NK-92 (cell line): Measurements from ENCODE around the gene TEP1.
A peak's percentile ranks its signal among the peaks of the same experiment; 100 is the strongest.
"Not testable (repeated sequence)": the region's sequence is repeated elsewhere in the genome, so short reads cannot be mapped to it uniquely, and the experiment has no call there.

Experiments used
- DNase-seq: peaks from one replicate; lab custom pipeline; 2025; ENCODE audit not compliant: unreplicated experiment; lab: John Stamatoyannopoulos, UW

Gene TEP1

GRCh38 chr14:20412876-20413743 is at the start of gene TEP1:
Gene TEP1 (minus strand): TSS chr14:20413501. CDS start chr14:20408439, 5,062 bp downstream.
- no peak for DNase-seq

DNA sequence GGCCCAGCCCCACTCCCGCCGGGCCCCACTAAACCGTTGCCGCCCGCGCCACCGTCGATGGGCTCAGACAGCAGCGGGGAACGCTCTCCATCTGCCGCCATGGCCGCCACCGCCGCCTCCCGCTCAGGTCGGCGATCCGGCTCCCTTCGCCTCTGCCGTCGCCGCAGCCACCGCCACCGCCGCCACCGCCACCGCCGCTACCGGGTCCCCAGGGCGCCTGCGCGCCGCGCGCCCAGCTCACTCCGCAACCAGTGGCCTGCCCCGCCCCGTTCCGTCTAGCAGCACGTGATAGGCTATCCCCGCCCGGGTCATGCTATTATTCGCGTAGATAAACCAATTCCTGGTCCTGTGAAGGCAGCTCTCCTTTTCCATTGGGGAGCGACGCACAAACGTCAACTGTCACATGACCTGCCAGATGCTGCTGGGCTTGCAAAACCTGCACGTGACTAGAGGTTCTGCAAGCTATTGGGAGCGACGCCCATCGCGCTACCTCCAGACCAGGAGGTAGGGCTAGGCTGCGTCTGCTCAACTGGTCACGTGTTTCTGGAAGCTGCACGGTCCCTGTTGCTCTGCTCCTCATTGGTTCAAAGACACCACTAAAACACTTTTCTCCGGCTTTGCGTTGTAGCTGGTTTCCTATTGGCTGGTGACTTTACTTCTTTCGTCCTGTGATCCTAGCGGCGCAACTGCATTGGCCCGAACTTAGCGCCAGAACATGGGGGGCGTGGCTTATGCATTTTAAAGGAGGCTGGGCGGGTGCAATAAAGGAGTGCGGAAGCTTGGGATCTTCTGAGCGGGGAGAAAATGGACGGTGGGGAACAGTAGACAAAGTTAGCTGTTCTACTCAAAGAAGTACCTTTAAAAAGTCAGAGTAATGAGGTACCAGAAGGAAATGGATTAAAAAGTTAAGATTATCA is 48.2 kb upstream of the TEP1 start, which contains the start of gene PIP4P1:
Gene PIP4P1 (minus strand): TSS at position 210 of the 917 bp plus-strand sequence. CDS start 109 bp downstream, at position 101.
- DNase-seq = peak; percentile 93

GRCh38 chr14:20460458-20461224 is 47.3 kb upstream of the TEP1 start:
- DNase-seq = no peak

- no peak for DNase-seq
These were observed 44.9 kb upstream of the TEP1 start for GRCh38 chr14:20458031-20458789.

- no peak for DNase-seq
These were observed 43.7 kb upstream of the TEP1 start for GRCh38 chr14:20456971-20457370.

DNA sequence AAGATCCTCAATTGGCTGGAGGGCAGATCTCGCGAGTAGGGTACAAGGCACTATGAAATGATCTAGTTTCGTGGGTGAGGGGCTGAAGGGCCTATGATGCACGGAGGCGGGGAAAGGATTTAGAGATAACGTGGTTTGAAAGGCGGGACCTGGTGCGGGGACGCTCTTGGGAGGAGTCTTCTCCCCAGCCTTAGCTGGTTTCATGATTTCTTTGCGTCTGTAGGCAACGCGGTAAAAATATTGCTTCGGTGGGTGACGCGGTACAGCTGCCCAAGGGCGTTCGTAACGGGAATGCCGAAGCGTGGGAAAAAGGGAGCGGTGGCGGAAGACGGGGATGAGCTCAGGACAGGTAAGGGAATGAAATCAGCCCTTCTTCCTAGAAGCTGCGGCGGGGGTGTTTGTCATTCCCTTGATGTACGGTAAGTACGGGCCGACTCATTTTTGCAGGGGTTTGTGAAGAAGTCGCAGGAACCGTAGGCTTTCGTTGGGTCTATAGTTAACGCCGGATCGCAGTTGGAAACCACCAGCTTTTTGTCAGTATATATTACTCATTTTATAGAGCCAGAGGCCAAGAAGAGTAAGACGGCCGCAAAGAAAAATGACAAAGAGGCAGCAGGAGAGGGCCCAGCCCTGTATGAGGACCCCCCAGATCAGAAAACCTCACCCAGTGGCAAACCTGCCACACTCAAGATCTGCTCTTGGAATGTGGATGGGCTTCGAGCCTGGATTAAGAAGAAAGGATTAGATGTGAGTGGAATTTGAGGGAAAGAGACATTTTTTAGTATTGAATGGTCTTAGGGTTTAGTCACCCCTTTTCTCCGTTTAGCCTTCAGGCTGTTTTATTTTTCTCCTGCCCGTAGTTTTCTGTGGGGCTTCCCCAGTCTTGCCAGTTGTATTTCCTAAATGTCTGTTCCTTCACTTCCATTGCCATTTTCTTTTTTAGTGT is 42.3 kb upstream of the TEP1 start:
- DNase-seq = peak; percentile 31

- DNase-seq = peak; percentile 88
These were observed 41.4 kb upstream of the TEP1 start, which contains the start of the genes APEX1 and OSGEP for GRCh38 chr14:20454516-20455354. Gene APEX1 (plus strand): TSS chr14:20455226. CDS start chr14:20455646, 420 bp downstream. Gene OSGEP (minus strand): TSS chr14:20454812. CDS start chr14:20454683, 129 bp downstream.

DNA sequence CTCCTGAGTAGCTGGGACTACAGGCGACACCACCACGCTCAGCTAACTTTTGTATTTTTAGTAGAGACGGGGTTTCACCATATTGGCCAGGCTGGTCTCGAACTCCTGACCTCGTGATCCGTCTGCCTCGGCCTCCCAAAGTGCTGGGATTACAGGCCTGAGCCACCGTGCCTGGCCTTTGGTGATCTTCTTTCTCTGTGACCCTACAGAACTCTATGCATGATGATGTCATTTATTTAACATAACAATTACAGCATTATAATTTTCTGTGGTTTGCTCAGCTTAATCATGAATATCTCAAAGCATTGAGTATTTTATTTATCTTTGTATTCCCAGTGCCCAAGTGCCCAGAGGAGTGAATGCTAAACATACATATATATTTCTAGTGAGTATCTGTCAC is 39.5 kb upstream of the TEP1 start:
- DNase-seq = not testable (repeated sequence)

- DNase-seq = no peak
These were observed 33.6 kb upstream of the TEP1 start for GRCh38 chr14:20446889-20447288.

DNA sequence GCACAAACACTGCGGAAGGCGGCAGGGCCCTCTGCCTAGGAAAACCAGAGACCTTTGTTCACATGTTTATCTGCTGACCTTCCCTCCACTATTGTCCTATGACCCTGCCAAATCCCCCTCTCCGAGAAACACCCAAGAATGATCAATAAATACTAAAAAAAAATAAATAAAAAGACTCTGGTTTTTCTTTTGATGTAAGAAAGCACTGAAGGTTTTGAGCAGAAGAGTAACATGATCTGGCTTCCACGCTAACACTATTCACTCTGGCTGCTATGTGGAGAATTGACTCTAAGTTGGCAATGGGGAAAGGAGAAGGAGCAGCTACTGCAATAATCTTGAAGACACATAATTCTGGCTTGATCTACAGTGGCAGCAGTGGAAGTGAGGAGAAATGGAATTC is 30.3 kb upstream of the TEP1 start:
- not testable (repeated sequence) for DNase-seq

DNA sequence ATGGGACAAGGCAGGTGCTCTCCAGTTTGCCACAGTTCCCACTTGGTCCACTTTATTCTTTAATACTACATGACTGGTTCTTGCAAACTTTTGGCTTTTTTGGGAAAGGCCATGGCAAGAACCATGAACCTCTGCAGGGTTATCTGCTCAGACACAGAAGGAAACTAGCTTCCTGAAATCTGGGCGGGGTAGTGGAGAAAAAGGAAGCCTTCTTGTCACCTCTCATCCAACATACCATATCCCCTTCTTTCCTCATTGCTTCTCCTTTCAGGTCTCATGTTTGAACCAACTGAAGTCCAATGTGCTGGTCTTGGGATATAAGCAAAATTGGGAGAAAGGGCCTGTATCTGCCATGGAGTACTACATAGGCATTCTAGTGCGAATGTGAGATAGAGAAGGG is 28.2 kb upstream of the TEP1 start:
- no peak for DNase-seq

GRCh38 chr14:20440882-20441281 is 27.6 kb upstream of the TEP1 start:
- no peak for DNase-seq

DNA sequence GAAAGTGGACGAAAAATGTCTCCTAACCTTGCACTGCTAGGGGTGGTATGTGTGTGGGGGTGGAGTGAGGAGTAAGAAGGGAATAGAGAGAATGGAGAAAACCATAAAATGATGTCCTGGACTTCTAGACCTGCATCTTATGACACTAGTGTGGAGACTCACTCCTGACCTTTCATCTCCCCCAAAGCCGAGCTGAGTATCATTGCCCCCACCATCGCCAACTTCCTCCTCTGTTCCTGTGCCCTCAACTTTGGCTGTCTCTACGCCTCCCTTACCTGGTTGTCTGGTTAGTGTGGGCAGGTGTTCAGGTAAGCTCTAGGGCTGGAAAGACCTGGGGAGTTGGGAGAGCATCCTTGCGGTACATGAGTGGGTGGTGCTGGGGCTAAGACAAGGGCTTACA is 27.2 kb upstream of the TEP1 start:
- no peak for DNase-seq

- DNase-seq = no peak
These were observed 25.4 kb upstream of the TEP1 start for GRCh38 chr14:20438664-20439063.

DNA sequence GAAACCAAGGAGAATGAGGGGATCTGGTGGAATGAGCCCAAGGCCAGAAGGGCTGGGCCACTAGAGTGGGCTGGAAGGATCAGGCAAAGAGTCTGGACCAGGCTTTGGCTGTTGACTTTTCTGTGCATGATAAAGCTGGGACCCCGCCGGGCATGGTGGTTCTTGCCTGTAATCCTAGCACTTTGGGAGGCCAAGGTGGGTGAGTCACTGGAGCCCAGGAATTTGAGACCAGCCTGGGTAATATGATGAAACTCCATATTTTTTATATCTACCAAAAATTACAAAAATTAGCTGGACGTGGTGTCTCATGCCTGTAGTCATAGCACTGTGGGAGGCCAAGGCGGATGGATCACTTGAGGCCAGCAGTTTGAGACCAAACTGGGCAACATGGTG is 23.1 kb upstream of the TEP1 start:
- DNase-seq = no peak

DNA sequence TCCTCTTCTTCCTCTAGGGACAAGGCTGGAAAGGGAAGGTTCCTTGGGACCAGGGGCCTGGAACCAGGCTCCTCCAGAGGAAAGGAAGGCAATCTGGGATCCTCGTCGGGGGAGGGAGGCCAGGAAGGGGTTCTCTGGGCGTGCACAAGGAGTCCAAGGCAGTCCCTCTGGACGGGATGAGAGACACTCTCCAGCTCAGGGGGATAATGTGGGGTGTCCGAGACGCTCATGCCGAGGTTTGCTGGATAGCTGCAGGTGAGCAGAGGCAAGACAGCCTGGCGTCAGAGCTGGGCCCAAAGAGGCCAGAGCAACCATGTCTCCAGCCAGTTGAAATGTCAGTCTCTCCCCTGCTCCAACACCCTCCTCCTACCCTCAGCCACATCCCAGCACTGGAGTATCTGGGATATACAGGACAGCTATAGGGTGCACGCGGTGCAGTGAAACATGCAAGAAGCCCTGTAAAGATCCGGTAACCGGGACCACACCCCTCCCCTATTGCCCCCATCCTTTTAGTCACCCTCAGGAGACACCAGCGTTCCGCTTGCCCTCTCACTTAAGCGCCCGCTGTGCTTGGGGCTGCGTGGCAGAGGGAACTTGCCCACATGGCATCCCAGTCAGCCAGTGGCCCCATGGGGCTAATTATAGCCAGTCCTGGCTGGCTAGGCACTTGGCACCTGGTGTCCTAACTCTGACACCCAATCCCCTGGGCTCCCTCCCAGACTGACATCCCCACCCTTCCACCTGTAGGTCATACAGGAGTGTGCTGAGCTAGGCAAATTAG is 22.5 kb upstream of the TEP1 start, which contains the start of gene KLHL33:
Gene KLHL33 (minus strand): TSS at position 585 of the 781 bp plus-strand sequence. CDS start 355 bp downstream, at position 230.
- no peak for DNase-seq
